ENCODE data around the gene LIN9. TPM values are rescaled to one million over a fixed set of nuclear protein-coding genes. Genes with fewer than 3 reads are reported as not detected.
"Not testable (repeated sequence)": the region's sequence is repeated elsewhere in the genome, so short reads cannot be mapped to it uniquely, and the experiment has no call there.

Gene LIN9
- total RNA-seq, 2 donors from 2014 or later: 1.7 to 2.4 TPM

GRCh38 chr1:226223786-226224244, 85.1 kb downstream of the LIN9 start:
- no peak for DNase-seq (ENCODE audit: low spot score)
- intact Hi-C loops (cut with DNase I): no loop called here

GRCh38 chr1:226223157-226223785, 85.7 kb downstream of the LIN9 start, which contains the start of gene MIXL1:
MIXL1 (plus strand) TSS chr1:226223664; CDS start chr1:226223682, 18 bp downstream.
- no peak for DNase-seq (ENCODE audit: low spot score)
- intact Hi-C loops (cut with DNase I): no loop called here

GRCh38 chr1:226222686-226223085, 86.3 kb downstream of the LIN9 start:
- intact Hi-C loops (cut with DNase I): no loop called here
- no peak for DNase-seq (ENCODE audit: low spot score)

GRCh38 chr1:226220473-226221189, 88.3 kb downstream of the LIN9 start:
- DNase-seq (ENCODE audit: low spot score): no peak
- intact Hi-C loops (cut with DNase I): no loop called here

- intact Hi-C loops (cut with DNase I): no loop called here
- DNase-seq (ENCODE audit: low spot score): no peak
Observed at GRCh38 chr1:226217273-226217672, 91.7 kb downstream of the LIN9 start.

GRCh38 chr1:226216056-226216455, 92.9 kb downstream of the LIN9 start:
- intact Hi-C loops (cut with DNase I): no loop called here
- no peak for DNase-seq (ENCODE audit: low spot score)

GRCh38 chr1:226215239-226215638, 93.7 kb downstream of the LIN9 start:
- intact Hi-C loops (cut with DNase I): no loop called here
- peak; percentile 63 for DNase-seq (ENCODE audit: low spot score)

- intact Hi-C loops (cut with DNase I): no loop called here
- DNase-seq (ENCODE audit: low spot score): no peak
Observed at GRCh38 chr1:226212545-226212944, 96.4 kb downstream of the LIN9 start.

- intact Hi-C loops (cut with DNase I): no loop called here
- no peak for DNase-seq (ENCODE audit: low spot score)
Observed at GRCh38 chr1:226211181-226211821, 97.7 kb downstream of the LIN9 start.

- intact Hi-C loops (cut with DNase I): no loop called here
- DNase-seq (ENCODE audit: low spot score): no peak
Observed at GRCh38 chr1:226210571-226211176, 98.3 kb downstream of the LIN9 start.

GRCh38 chr1:226209307-226210059, 99.5 kb downstream of the LIN9 start:
- intact Hi-C loops (cut with DNase I): no loop called here
- DNase-seq (ENCODE audit: low spot score): no peak

- no peak for DNase-seq (ENCODE audit: low spot score)
- intact Hi-C loops (cut with DNase I): no loop called here
Observed at GRCh38 chr1:226207048-226207447, 101.9 kb downstream of the LIN9 start.

GRCh38 chr1:226204198-226204597, 104.8 kb downstream of the LIN9 start:
- intact Hi-C loops (cut with DNase I): no loop called here
- no peak for DNase-seq (ENCODE audit: low spot score)

- intact Hi-C loops (cut with DNase I): no loop called here
- no peak for DNase-seq (ENCODE audit: low spot score)
Observed at GRCh38 chr1:226203655-226204054, 105.3 kb downstream of the LIN9 start.

GRCh38 chr1:226203240-226203639, 105.7 kb downstream of the LIN9 start:
- intact Hi-C loops (cut with DNase I): no loop called here
- DNase-seq (ENCODE audit: low spot score): no peak

- intact Hi-C loops (cut with DNase I): not testable (repeated sequence)
Observed at GRCh38 chr1:226202666-226203065, 106.3 kb downstream of the LIN9 start.

GRCh38 chr1:226202246-226202645, 106.7 kb downstream of the LIN9 start:
- DNase-seq (ENCODE audit: low spot score): no peak
- intact Hi-C loops (cut with DNase I): no loop called here

More at GRCh38 chr1:226202666-226203065, 106.3 kb downstream of the LIN9 start:
- DNase-seq (ENCODE audit: low spot score): not testable (repeated sequence)

GRCh38 chr1:226201029-226201593, 107.9 kb downstream of the LIN9 start:
- no peak for DNase-seq (ENCODE audit: low spot score)
- intact Hi-C loops (cut with DNase I): no loop called here

- intact Hi-C loops (cut with DNase I): loop anchor here (5.0 kb wide), 2 partner anchors 73 to 78 kb away; no protein-coding TSS in a partner anchor
- no peak for DNase-seq (ENCODE audit: low spot score)
Observed at GRCh38 chr1:226199971-226200370, 109.0 kb downstream of the LIN9 start.

All from posterior vena cava (tissue), 2 donors.